GM12801 (cell line): Measurements from ENCODE around the gene DCAF6.

Source experiments
- CTCF ChIP-seq: IDR thresholded peaks from one replicate; pipeline ENCODE4 v1.5.1; 2011; ENCODE audit warnings: control low read depth; ENCODE audit not compliant: insufficient read length; ENCODE audit errors: extremely low read depth

The DCAF6 gene

GRCh38 chr1:168057921-168058320, 121.4 kb downstream of the DCAF6 start:
- no peak for TF ChIP-seq CTCF

- no peak for TF ChIP-seq CTCF
Observed at GRCh38 chr1:168064216-168064615, 127.7 kb downstream of the DCAF6 start.

GRCh38 chr1:168065506-168065905, 129.0 kb downstream of the DCAF6 start:
- TF ChIP-seq CTCF, result no peak

GRCh38 chr1:168069384-168069783, 132.9 kb downstream of the DCAF6 start:
- TF ChIP-seq CTCF, result no peak

GRCh38 chr1:168079761-168080160, 143.3 kb downstream of the DCAF6 start:
- TF ChIP-seq CTCF, result no peak

- no peak for TF ChIP-seq CTCF
Observed at GRCh38 chr1:168081373-168082007, 145.0 kb downstream of the DCAF6 start.

- TF ChIP-seq CTCF, result no peak
Observed at GRCh38 chr1:168082008-168082876, 145.8 kb downstream of the DCAF6 start.
